Measurements from ENCODE around the gene PACSIN3. TPM values are rescaled to one million over a fixed set of nuclear protein-coding genes. Genes with fewer than 3 reads are reported as not detected.
A peak's percentile ranks its signal among the peaks of the same experiment; 100 is the strongest.

The PACSIN3 gene
- total RNA-seq, 2 experiments from 2014 or later = 4.1 to 5.9 TPM

DNA sequence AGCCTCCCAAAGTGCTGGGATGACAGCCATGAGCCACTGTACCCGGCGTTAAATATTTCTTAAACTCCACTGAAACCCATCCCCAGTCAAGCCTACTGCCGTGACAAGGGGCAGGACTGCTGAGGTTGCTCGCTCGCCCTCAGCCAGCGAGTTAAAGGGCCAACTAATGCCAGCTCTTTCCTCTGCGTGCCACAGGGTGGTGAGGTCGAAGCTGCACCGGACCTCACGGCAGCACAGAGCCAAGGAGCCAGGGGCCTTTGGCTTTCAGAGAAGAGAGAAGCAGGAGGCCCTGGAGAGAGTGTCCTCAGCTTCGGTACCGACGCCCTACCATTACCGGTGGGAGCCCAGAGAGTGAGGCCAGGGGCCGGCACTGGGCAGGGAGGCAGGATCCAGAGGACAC is 22.3 kb downstream of the PACSIN3 start:
- no peak overlapping the region for H3K4me3 Mint-ChIP-seq
- peaks cover 8% of the 10 kb centered on the region for H3K36me3 Mint-ChIP-seq (ENCODE audit: low read depth)
- no peaks in the 10 kb centered on the region for H3K27me3 Mint-ChIP-seq
- ATAC-seq (no peak), DNase-seq (no peak)
- POLR2A ChIA-PET = interaction anchor here (0.5 to 1.1 kb wide), 2 partner anchors 8 to 247 kb away, joined by 3 to 5 read pairs; no protein-coding TSS in a partner anchor
- intact Hi-C loops (cut with DNase I, micrococcal nuclease) = no loop called here
- H3K27ac Mint-ChIP-seq = no peak overlapping the region
- CTCF ChIA-PET = interaction anchor here (2.3 kb wide), 1 partner anchor 11 kb away, joined by 23 read pairs; no protein-coding TSS in a partner anchor
- no peaks in the 10 kb centered on the region for H3K4me1 Mint-ChIP-seq
- no peaks in the 10 kb centered on the region for H3K9me3 Mint-ChIP-seq (ENCODE audit: low read depth)

DNA sequence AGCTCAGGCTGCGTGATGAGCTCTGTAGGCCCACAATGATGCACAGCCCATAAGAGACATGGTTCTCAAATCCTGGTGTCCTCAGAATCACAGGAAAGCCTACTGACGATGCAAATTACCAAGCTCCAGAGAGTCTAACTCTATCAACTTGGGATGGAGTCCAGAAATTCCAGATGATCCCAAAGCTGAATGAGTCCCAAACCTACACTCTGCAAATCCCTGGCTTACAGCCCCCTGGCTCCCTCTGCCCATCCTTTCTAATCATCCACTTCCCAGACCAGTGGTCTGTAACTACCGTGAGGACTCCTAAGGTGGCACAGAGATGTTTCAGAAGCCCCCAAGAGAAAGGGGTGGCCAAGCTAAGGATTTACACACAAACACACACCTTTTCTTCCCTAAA is 23.0 kb downstream of the PACSIN3 start:
- no peak for ATAC-seq

GRCh38 chr11:47162426-47162825 is 23.8 kb downstream of the PACSIN3 start:
- ChIA-PET CTCF (interaction anchor here (0.6 to 2.3 kb wide), 9 partner anchors 9 to 276 kb away, joined by 3 to 23 read pairs (median 5); no protein-coding TSS in a partner anchor), POLR2A (interaction anchor here (0.6 kb wide), 1 partner anchor 12 kb away, joined by 3 read pairs; no protein-coding TSS in a partner anchor)
- peaks cover 5% of the 10 kb centered on the region for H3K36me3 Mint-ChIP-seq (ENCODE audit: low read depth)
- no peaks in the 10 kb centered on the region for H3K9me3 Mint-ChIP-seq (ENCODE audit: low read depth)
- no peak for ATAC-seq
- H3K4me1 Mint-ChIP-seq = no peaks in the 10 kb centered on the region
- H3K27ac Mint-ChIP-seq = no peak overlapping the region
- no peak overlapping the region for H3K4me3 Mint-ChIP-seq
- no peaks in the 10 kb centered on the region for H3K27me3 Mint-ChIP-seq
- no peak for DNase-seq
- intact Hi-C loops (cut with DNase I, micrococcal nuclease) = no loop called here

More for the DNA sequence above, 23.0 kb downstream of the PACSIN3 start:
- ChIA-PET POLR2A (interaction anchor here (0.6 to 1.1 kb wide), 3 partner anchors 13 to 276 kb away, joined by 3 to 5 read pairs (median 5); no protein-coding TSS in a partner anchor), CTCF (interaction anchor here (0.5 to 2.3 kb wide), 9 partner anchors 10 to 1078 kb away, joined by 3 to 23 read pairs (median 4); no protein-coding TSS in a partner anchor)
- H3K36me3 Mint-ChIP-seq (ENCODE audit: low read depth) = peaks cover 5% of the 10 kb centered on the region
- no peaks in the 10 kb centered on the region for H3K9me3 Mint-ChIP-seq (ENCODE audit: low read depth)
- no peaks in the 10 kb centered on the region for H3K4me1 Mint-ChIP-seq
- no peaks in the 10 kb centered on the region for H3K27me3 Mint-ChIP-seq
- no peak overlapping the region for H3K4me3 Mint-ChIP-seq
- intact Hi-C loops (cut with DNase I, micrococcal nuclease) = no loop called here
- DNase-seq = no peak
- no peak overlapping the region for H3K27ac Mint-ChIP-seq

DNA sequence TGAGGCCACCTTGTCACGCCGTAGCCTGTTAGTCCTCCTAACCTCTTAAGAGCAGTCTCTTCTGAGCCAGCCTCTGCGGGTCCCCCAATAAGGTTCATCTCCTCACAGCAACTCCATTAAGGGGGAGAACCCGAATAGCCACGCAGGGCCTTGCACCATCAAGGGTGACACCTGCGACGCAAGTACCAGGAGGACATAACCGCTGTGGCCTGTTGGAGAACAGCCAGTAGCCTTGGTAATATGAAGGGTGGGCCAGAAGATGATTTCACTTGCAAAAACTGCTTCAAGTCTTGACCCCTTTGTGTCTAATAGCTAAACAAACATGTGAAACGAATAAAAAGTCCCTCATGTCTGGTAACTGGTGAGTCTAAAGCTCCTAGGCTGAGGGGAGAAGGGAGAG is 24.3 kb downstream of the PACSIN3 start:
- no peaks in the 10 kb centered on the region for H3K9me3 Mint-ChIP-seq (ENCODE audit: low read depth)
- ChIA-PET POLR2A (no interaction called here), CTCF (interaction anchor here (0.6 to 2.3 kb wide), 8 partner anchors 8 to 400 kb away, joined by 3 to 23 read pairs (median 5); no protein-coding TSS in a partner anchor)
- no peaks in the 10 kb centered on the region for H3K4me1 Mint-ChIP-seq
- intact Hi-C loops (cut with DNase I, micrococcal nuclease) = loop anchor here in 1 of 2 experiments (1.0 kb wide), 2 partner anchors 242 to 273 kb away; no protein-coding TSS in a partner anchor
- no peak overlapping the region for H3K27ac Mint-ChIP-seq
- H3K27me3 Mint-ChIP-seq = no peaks in the 10 kb centered on the region
- DNase-seq (no peak), ATAC-seq (no peak)
- H3K4me3 Mint-ChIP-seq = no peak overlapping the region
- H3K36me3 Mint-ChIP-seq (ENCODE audit: low read depth) = peaks cover 3% of the 10 kb centered on the region

DNA sequence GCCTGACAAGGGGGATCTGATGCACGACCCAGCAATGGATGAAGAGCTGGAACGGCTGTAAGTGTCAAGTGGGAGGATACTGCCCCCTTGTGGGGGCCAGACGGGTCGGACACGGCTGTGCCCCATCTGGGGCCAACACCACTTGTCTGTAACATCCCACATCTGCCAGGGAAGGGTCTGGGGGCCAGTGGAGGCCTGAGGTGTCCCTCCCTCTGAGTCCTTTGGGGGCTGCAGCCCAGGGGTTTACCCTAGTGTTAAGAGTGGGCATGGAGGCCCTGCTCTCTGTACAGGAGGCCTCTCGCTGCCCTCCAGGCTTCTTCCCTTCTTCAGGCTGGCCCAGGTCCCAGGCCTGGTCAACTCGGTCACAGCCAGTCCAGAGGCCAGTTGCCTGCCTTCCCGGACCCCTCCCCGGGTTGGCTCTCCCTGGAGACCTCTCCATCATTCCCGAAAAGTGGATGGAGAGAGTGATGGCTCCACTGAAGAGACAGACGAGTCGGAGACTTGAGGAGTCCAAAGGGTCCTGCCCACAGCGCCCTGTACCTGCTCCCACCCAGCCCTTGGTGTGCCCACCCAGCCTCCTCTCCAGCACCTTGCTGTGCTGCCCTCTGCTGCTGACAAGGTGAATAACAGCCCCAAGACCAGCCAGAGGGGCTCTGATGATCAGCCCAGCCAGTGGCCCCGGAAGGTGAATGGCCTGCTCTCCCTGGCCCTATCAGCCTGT is 24.9 kb downstream of the PACSIN3 start:
- ChIA-PET CTCF (interaction anchor here (0.6 to 1.1 kb wide), 14 partner anchors 10 to 400 kb away, joined by 3 to 7 read pairs (median 3); no protein-coding TSS in a partner anchor), POLR2A (no interaction called here)
- Mint-ChIP-seq H3K4me3 (no peak overlapping the region), H3K27ac (no peak overlapping the region), H3K27me3 (no peaks in the 10 kb centered on the region), H3K4me1 (no peaks in the 10 kb centered on the region), H3K36me3 (ENCODE audit: low read depth) (peaks cover 3% of the 10 kb centered on the region), H3K9me3 (ENCODE audit: low read depth) (no peaks in the 10 kb centered on the region)
- peak; percentile 83 for ATAC-seq
- DNase-seq = peak; percentile 77
- intact Hi-C loops (cut with DNase I, micrococcal nuclease) = loop anchor here in 1 of 2 experiments (1.0 kb wide), 2 partner anchors 241 to 272 kb away; no protein-coding TSS in a partner anchor

DNA sequence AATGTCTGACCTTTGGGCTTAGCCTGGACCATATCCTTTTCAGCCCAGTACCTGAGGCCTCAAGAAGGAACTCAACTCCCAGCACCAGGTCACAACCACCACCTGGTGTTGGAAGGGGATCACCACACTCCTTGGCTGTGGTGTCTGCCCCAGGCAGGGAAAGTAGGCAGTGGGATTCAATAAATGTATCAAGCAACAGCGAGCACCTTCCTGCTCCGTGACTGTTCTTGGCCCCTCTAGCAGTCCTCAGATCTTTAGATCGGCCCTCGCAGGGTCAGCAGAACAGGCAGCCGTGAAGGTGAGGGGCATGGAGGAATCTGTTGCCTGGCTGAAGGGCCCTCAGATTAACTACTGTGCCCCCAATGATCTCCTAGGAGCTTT is 25.5 kb downstream of the PACSIN3 start:
- Mint-ChIP-seq H3K27me3 (no peaks in the 10 kb centered on the region), H3K4me3 (no peak overlapping the region), H3K9me3 (ENCODE audit: low read depth) (no peaks in the 10 kb centered on the region), H3K36me3 (ENCODE audit: low read depth) (peaks cover 3% of the 10 kb centered on the region), H3K4me1 (no peaks in the 10 kb centered on the region), H3K27ac (no peak overlapping the region)
- ATAC-seq (peak; percentile 3), DNase-seq (no peak)
- intact Hi-C loops (cut with DNase I, micrococcal nuclease) = loop anchor here in 1 of 2 experiments (1.0 kb wide), 2 partner anchors 240 to 271 kb away; no protein-coding TSS in a partner anchor
- ChIA-PET CTCF (interaction anchor here (0.6 to 1.1 kb wide), 11 partner anchors 10 to 268 kb away, joined by 3 to 4 read pairs (median 3); no protein-coding TSS in a partner anchor), POLR2A (no interaction called here)

GRCh38 chr11:47158242-47158641 is 28.0 kb downstream of the PACSIN3 start:
- no peaks in the 10 kb centered on the region for H3K27me3 Mint-ChIP-seq
- intact Hi-C loops (cut with DNase I, micrococcal nuclease) = no loop called here
- CTCF ChIA-PET = interaction anchor here (1.2 to 1.4 kb wide), 2 partner anchors 21 to 239 kb away, joined by 3 read pairs; no protein-coding TSS in a partner anchor
- ATAC-seq (no peak), DNase-seq (no peak)
- H3K4me1 Mint-ChIP-seq = peaks cover 22% of the 10 kb centered on the region
- H3K4me3 Mint-ChIP-seq = no peak overlapping the region
- H3K9me3 Mint-ChIP-seq (ENCODE audit: low read depth) = no peaks in the 10 kb centered on the region
- H3K27ac Mint-ChIP-seq = no peak overlapping the region
- POLR2A ChIA-PET = no interaction called here
- H3K36me3 Mint-ChIP-seq (ENCODE audit: low read depth) = no peaks in the 10 kb centered on the region

DNA sequence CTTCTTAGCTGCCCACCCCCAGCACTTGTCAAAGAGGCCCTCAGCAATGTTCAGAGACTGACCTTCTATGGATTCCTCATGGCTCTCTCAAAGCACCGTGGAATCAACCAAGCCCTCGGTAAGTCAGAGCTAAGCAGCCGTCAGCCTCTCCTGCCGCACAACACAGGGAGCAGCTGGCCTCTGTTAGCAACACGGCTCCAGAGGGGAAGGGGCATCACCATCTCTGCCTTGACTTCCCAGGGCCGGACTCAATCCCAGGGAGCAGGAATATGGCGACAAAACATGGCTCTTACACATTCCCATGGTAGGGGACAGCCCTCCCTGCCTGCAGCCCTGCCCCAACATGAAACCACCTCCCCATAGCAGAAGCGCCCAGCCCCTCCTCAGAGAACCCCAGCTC is 28.4 kb downstream of the PACSIN3 start:
- CTCF ChIA-PET = interaction anchor here (1.2 to 1.4 kb wide), 2 partner anchors 20 to 239 kb away, joined by 3 read pairs; no protein-coding TSS in a partner anchor
- Mint-ChIP-seq H3K36me3 (ENCODE audit: low read depth) (no peaks in the 10 kb centered on the region), H3K4me1 (peaks cover 26% of the 10 kb centered on the region), H3K9me3 (ENCODE audit: low read depth) (no peaks in the 10 kb centered on the region), H3K27me3 (no peaks in the 10 kb centered on the region), H3K27ac (no peak overlapping the region), H3K4me3 (no peak overlapping the region)
- POLR2A ChIA-PET = interaction anchor here (0.5 to 0.7 kb wide), 2 partner anchors 558 to 623 kb away, joined by 3 read pairs; no protein-coding TSS in a partner anchor
- intact Hi-C loops (cut with DNase I, micrococcal nuclease) = no loop called here
- no peak for ATAC-seq
- DNase-seq = no peak

DNA sequence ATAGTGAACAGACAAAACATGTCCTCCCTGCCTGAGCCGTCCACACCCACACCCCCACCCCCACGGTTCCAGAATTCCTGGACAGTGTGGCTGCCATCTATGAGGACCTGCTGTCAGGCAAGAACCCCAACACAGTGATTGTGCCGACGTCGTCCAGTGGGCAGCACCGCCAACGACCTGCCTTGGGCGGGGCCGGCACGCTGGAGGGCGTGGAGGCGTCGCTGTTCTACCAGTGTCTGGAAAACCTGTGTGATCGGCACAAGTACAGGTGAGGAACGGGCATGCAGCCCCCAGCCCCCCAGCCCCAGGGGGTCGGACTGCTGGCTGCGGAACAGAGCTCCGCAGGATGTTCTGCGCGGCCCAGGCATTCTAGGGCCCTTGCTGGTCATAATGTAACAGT is 29.3 kb downstream of the PACSIN3 start:
- peaks cover 26% of the 10 kb centered on the region for H3K4me1 Mint-ChIP-seq
- ChIA-PET POLR2A (no interaction called here), CTCF (interaction anchor here (1.2 kb wide), 1 partner anchor 20 kb away, joined by 3 read pairs; no protein-coding TSS in a partner anchor)
- H3K27ac Mint-ChIP-seq = no peak overlapping the region
- intact Hi-C loops (cut with DNase I, micrococcal nuclease) = no loop called here
- H3K36me3 Mint-ChIP-seq (ENCODE audit: low read depth) = no peaks in the 10 kb centered on the region
- no peak overlapping the region for H3K4me3 Mint-ChIP-seq
- ATAC-seq = no peak
- no peaks in the 10 kb centered on the region for H3K27me3 Mint-ChIP-seq
- H3K9me3 Mint-ChIP-seq (ENCODE audit: low read depth) = no peaks in the 10 kb centered on the region
- no peak for DNase-seq

GRCh38 chr11:47156333-47156732 is 29.9 kb downstream of the PACSIN3 start:
- CTCF ChIA-PET = interaction anchor here (0.9 kb wide), 1 partner anchor 9 kb away, joined by 3 read pairs; no protein-coding TSS in a partner anchor
- intact Hi-C loops (cut with DNase I, micrococcal nuclease) = no loop called here
- H3K4me3 Mint-ChIP-seq = no peak overlapping the region
- no peak overlapping the region for H3K27ac Mint-ChIP-seq
- POLR2A ChIA-PET = interaction anchor here (0.8 kb wide), 1 partner anchor 8 kb away, joined by 3 read pairs; no protein-coding TSS in a partner anchor
- H3K27me3 Mint-ChIP-seq = no peaks in the 10 kb centered on the region
- ATAC-seq = no peak
- no peak for DNase-seq
- H3K4me1 Mint-ChIP-seq = peaks cover 26% of the 10 kb centered on the region
- no peaks in the 10 kb centered on the region for H3K36me3 Mint-ChIP-seq (ENCODE audit: low read depth)
- H3K9me3 Mint-ChIP-seq (ENCODE audit: low read depth) = no peaks in the 10 kb centered on the region

GRCh38 chr11:47155879-47156278 is 30.4 kb downstream of the PACSIN3 start:
- DNase-seq (no peak), ATAC-seq (no peak)
- ChIA-PET CTCF (interaction anchor here (0.6 to 2.5 kb wide), 5 partner anchors 9 to 677 kb away, joined by 3 to 9 read pairs (median 3); no protein-coding TSS in a partner anchor), POLR2A (interaction anchor here (0.8 kb wide), 1 partner anchor 8 kb away, joined by 3 read pairs; no protein-coding TSS in a partner anchor)
- Mint-ChIP-seq H3K4me1 (peaks cover 26% of the 10 kb centered on the region), H3K4me3 (no peak overlapping the region), H3K36me3 (ENCODE audit: low read depth) (no peaks in the 10 kb centered on the region), H3K27ac (no peak overlapping the region), H3K9me3 (ENCODE audit: low read depth) (no peaks in the 10 kb centered on the region), H3K27me3 (no peaks in the 10 kb centered on the region)
- intact Hi-C loops (cut with DNase I, micrococcal nuclease) = no loop called here
